22Rv1 (cell line): ENCODE results near the gene RAB5B.

Experiments
- ZFX ChIP-seq: fragments of 450-650 bp; IDR thresholded peaks from 2 replicates; pipeline ENCODE4 v1.6.1; 2017; ENCODE audit warnings: antibody characterized with exemption, borderline replicate concordance
- TF ChIP-seq, protein P1 (sequence below): fragments of 450-650 bp; IDR thresholded peaks from 2 replicates; pipeline ENCODE4 v1.5.1; 2017; ENCODE audit warnings: mild to moderate bottlenecking

- TF ChIP-seq, protein P1, sequence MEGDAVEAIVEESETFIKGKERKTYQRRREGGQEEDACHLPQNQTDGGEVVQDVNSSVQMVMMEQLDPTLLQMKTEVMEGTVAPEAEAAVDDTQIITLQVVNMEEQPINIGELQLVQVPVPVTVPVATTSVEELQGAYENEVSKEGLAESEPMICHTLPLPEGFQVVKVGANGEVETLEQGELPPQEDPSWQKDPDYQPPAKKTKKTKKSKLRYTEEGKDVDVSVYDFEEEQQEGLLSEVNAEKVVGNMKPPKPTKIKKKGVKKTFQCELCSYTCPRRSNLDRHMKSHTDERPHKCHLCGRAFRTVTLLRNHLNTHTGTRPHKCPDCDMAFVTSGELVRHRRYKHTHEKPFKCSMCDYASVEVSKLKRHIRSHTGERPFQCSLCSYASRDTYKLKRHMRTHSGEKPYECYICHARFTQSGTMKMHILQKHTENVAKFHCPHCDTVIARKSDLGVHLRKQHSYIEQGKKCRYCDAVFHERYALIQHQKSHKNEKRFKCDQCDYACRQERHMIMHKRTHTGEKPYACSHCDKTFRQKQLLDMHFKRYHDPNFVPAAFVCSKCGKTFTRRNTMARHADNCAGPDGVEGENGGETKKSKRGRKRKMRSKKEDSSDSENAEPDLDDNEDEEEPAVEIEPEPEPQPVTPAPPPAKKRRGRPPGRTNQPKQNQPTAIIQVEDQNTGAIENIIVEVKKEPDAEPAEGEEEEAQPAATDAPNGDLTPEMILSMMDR = no peak
- no peak for TF ChIP-seq ZFX
Measured at GRCh38 chr12:56017181-56017580, 43.3 kb downstream of the RAB5B start.
